Stimulated activated naive CD8-positive, alpha-beta T cell treated with anti-CD3 and anti-CD28 coated beads, Interleukin-15, Interleukin-2, amounts not matched to agents 100 U/mL and 50 U/mL, for 24 hours (primary cell): Measurements from ENCODE around the gene MBNL2.
"Not testable (repeated sequence)": the region's sequence is repeated elsewhere in the genome, so short reads cannot be mapped to it uniquely, and the experiment has no call there.

Experiments used
- ATAC-seq: fragments of 150-1000 bp; cut with Tn5 transposase; one replicate; pipeline ENCODE4 v1.10.0; 2021
- DNase-seq: peaks from one replicate; pipeline ENCODE4 v3.0.0; 2021

The MBNL2 gene

GRCh38 chr13:97348569-97349100 is 126.5 kb downstream of the MBNL2 start:
- ATAC-seq, result no peak

GRCh38 chr13:97352012-97352411 is 129.9 kb downstream of the MBNL2 start:
- DNase-seq, ATAC-seq: not testable (repeated sequence)

More at GRCh38 chr13:97348569-97349100, 126.5 kb downstream of the MBNL2 start:
- no peak for DNase-seq

GRCh38 chr13:97352815-97353214 is 130.7 kb downstream of the MBNL2 start:
- no peak for ATAC-seq

GRCh38 chr13:97353927-97354675 is 132.0 kb downstream of the MBNL2 start:
- DNase-seq (no peak), ATAC-seq (no peak)

More at GRCh38 chr13:97352815-97353214, 130.7 kb downstream of the MBNL2 start:
- DNase-seq, result no peak

- ATAC-seq, result no peak
- no peak for DNase-seq
Measured at GRCh38 chr13:97354808-97355207, 132.7 kb downstream of the MBNL2 start.

GRCh38 chr13:97356592-97356991 is 134.5 kb downstream of the MBNL2 start:
- DNase-seq (no peak), ATAC-seq (no peak)

- ATAC-seq (peak; percentile 91), DNase-seq (peak; percentile 28)
Measured at GRCh38 chr13:97359181-97360057, 137.3 kb downstream of the MBNL2 start.

GRCh38 chr13:97360610-97361009 is 138.5 kb downstream of the MBNL2 start:
- ATAC-seq (no peak), DNase-seq (no peak)

- ATAC-seq (no peak), DNase-seq (no peak)
Measured at GRCh38 chr13:97364031-97364430, 141.9 kb downstream of the MBNL2 start.

- DNase-seq (no peak), ATAC-seq (no peak)
Measured at GRCh38 chr13:97364827-97365226, 142.7 kb downstream of the MBNL2 start.

- DNase-seq (no peak), ATAC-seq (no peak)
Measured at GRCh38 chr13:97366172-97366688, 144.1 kb downstream of the MBNL2 start.

GRCh38 chr13:97367016-97367822 is 145.1 kb downstream of the MBNL2 start:
- no peak for DNase-seq
- ATAC-seq, result no peak

- peak; percentile 32 for ATAC-seq
- no peak for DNase-seq
Measured at GRCh38 chr13:97369261-97369893, 147.2 kb downstream of the MBNL2 start.

- DNase-seq (no peak), ATAC-seq (no peak)
Measured at GRCh38 chr13:97371486-97372109, 149.5 kb downstream of the MBNL2 start.

- ATAC-seq, result no peak
Measured at GRCh38 chr13:97372936-97373335, 150.8 kb downstream of the MBNL2 start.

GRCh38 chr13:97373787-97374186 is 151.7 kb downstream of the MBNL2 start:
- DNase-seq (no peak), ATAC-seq (no peak)

More at GRCh38 chr13:97372936-97373335, 150.8 kb downstream of the MBNL2 start:
- no peak for DNase-seq

GRCh38 chr13:97376981-97377380 is 154.8 kb downstream of the MBNL2 start:
- DNase-seq, result no peak
- no peak for ATAC-seq

- DNase-seq, result no peak
- no peak for ATAC-seq
Measured at GRCh38 chr13:97379386-97379785, 157.3 kb downstream of the MBNL2 start.

- no peak for ATAC-seq
- no peak for DNase-seq
Measured at GRCh38 chr13:97380696-97381095, 158.6 kb downstream of the MBNL2 start.

- ATAC-seq (no peak), DNase-seq (no peak)
Measured at GRCh38 chr13:97381189-97381588, 159.1 kb downstream of the MBNL2 start.

- no peak for ATAC-seq
- no peak for DNase-seq
Measured at GRCh38 chr13:97382276-97382675, 160.1 kb downstream of the MBNL2 start.
